Transverse colon (tissue), 4 donors: ENCODE measurements around the gene SSTR5. TPM values are rescaled to one million over a fixed set of nuclear protein-coding genes. Genes with fewer than 3 reads are reported as not detected.

Experiments
- DNase-seq: peaks from one replicate; pipeline ENCODE4 v3.0.0-alpha.2; 2019
- H3K27ac ChIP-seq, 4 donors: fragments of 200-600 bp; sonication (generic); 2 replicates each; pipeline ENCODE4 v1.5.1; 2016 to 2018; ENCODE audit warnings: inconsistent platforms in 4 of 4
- H3K27me3 ChIP-seq: fragments of 200-600 bp; sonication (generic); 2 replicates; pipeline ENCODE4 v1.5.1; 2017; ENCODE audit warnings: inconsistent platforms
- H3K36me3 ChIP-seq, 4 donors: fragments of 200-600 bp; sonication (generic); 2 replicates each; pipeline ENCODE4 v1.5.1; 2017 to 2019; ENCODE audit warnings: inconsistent platforms in 4 of 4
- H3K4me1 ChIP-seq, 4 donors: fragments of 200-600 bp; sonication (generic); 2 replicates each; pipeline ENCODE4 v1.5.1; 2017 to 2020; ENCODE audit warnings: inconsistent platforms in 4 of 4
- H3K4me3 ChIP-seq, 4 donors: fragments of 200-600 bp; sonication (generic); 1 replicate in 1 of 4; 2 replicates in 3 of 4; pipeline versions ENCODE4 v1.5.1 to v1.6.1; 2017 to 2019; ENCODE audit warnings: inconsistent platforms in 4 of 4
- H3K9me3 ChIP-seq, 2 donors: fragments of 200-600 bp; sonication (generic); 2 replicates each; pipeline ENCODE4 v1.5.1; 2017 to 2019; ENCODE audit warnings: inconsistent platforms in 2 of 2
- CTCF ChIP-seq, 5 experiments: fragments of 200-600 bp in 3 of 5; fragments of 450-650 bp in 2 of 5; sonication (generic) in 3 of 5; IDR thresholded peaks; 1 replicate in 2 of 5; 2 replicates in 3 of 5; pipeline ENCODE4 v1.5.1; 2016 to 2017; ENCODE audit warnings: antibody characterized with exemption in 5 of 5, inconsistent platforms in 3 of 5, mild to moderate bottlenecking in 2 of 5, moderate library complexity in 1 of 5
- EP300 ChIP-seq: sonication (generic); formaldehyde crosslinking; IDR thresholded peaks from one replicate; pipeline ENCODE4 v1.6.1; 2017; ENCODE audit warnings: antibody characterized with exemption, low read depth
- POLR2A ChIP-seq: fragments of 450-650 bp; IDR thresholded peaks from one replicate; pipeline ENCODE4 v1.6.1; 2016; ENCODE audit warnings: antibody characterized with exemption, mild to moderate bottlenecking, moderate library complexity
- POLR2AphosphoS5 ChIP-seq, 3 donors: sonication (generic); formaldehyde crosslinking; IDR thresholded peaks; one replicate each; pipeline ENCODE4 v1.6.1; 2016; ENCODE audit warnings: antibody characterized with exemption in 3 of 3
- WGBS, 2 donors: methylation state at CpG; one replicate each; pipeline ENCODE4 v1.1.5; 2018; ENCODE audit warnings: low coverage in 1 of 2; 5-methylcytosine and 5-hydroxymethylcytosine counted together
- in situ Hi-C, 4 donors: fragments of 200-750 bp; cut with MboI; loops; one replicate each; pipeline versions ENCODE4 v1.15.0 to v1.15.1; 2017; ENCODE audit warnings: low sequenced_read_pairs in 3 of 4, low pct_ligation_motif_present in 1 of 4, low pct_unique_long_range_greater_than_20kb in 1 of 4
- intact Hi-C: fragments of 100-400 bp; cut with DNase I; formaldehyde crosslinking; loops from one replicate; pipeline ENCODE4 v1.15.1; 2023; ENCODE audit warnings: low total_unique reads
- total RNA-seq, 4 donors: library from RNA; depleted of rRNA; stranded (reverse); fragments of >200 nt; gene quantifications; one replicate each; pipeline ENCODE4 v1.1.0, GENCODE V29; 2016

The SSTR5 gene
- total RNA-seq, 4 donors from 2014 or later = not detected

DNA sequence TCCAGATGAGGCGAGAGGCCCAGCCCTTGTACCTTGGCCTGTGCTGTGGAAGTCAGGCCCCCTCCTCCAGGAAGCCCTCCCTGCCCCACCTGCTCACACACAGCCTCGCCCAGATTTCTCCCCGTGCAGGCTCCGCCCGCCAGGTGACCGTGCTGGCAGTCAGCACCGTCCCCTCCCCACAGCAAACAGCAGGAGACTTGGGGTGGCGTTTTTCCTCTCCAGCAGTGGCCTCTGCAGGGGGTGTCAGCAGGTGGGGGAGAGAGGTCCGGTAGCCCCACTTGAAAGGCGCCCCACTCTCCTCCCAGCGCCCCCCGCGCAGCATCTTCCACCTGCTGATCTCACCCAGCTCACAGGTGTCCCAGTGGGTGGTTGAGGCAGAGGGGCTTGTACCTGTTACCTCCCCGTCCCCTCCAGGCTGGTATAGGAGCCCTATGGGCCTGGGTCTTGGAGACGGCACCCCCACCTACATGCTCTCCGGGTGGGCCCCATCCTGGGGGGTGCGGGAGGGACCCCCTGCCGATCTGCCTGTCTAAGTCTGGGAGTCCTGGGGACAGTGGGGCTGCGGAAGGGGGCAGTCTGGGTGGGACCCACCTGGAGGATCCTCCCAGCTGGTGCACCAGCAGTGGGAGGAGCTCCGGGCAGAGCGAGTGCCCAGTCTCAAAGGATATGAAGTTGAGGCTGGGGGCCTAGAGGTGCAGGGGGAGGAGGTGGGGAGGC is 27.7 kb downstream of the SSTR5 start:
- Histone ChIP-seq H3K27me3 (peaks cover 87% of the 10 kb centered on the region), H3K4me1 (peaks cover 0 to 20% (median 8%) of the 10 kb centered on the region in 4 donors)
- no peak for DNase-seq

DNA sequence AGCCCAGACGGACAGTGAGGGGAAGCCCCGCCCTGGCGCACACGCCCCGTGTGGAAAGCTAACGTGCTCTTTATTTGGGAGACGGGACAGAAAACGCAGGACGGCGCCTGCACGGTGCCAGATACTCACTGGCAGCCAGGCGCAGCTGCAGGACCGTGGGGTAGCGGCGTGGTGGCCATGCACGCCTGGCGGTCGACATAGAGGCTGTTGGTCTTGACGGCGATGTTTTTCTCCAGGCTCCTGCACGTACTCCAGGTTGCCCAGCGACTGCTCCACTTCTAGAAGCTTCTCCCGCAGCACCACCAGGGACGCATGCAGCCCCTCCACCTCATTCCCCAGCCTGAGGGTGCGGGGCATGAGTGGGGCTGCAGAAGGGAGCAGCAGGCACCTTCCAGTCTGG is 28.6 kb downstream of the SSTR5 start:
- Histone ChIP-seq H3K4me3 (no peak overlapping the region), H3K27ac (no peak overlapping the region), H3K4me1 (peaks cover 0 to 20% (median 8%) of the 10 kb centered on the region in 4 donors), H3K9me3 (no peaks in the 10 kb centered on the region), H3K36me3 (no peaks in the 10 kb centered on the region), H3K27me3 (peaks cover 87% of the 10 kb centered on the region)
- in situ Hi-C loops (no loop called here), intact Hi-C loops (no loop called here)
- TF ChIP-seq EP300 (no peak), POLR2A (no peak), POLR2AphosphoS5 (IDR thresholded peaks at IDR 0.05) (no peak), CTCF (IDR thresholded peaks at IDR 0.05) (no peak)
- 64% methylated on average over 22 of the region's 25 CpGs; no CpG with 5 or more reads in 1 of the 2 donors for WGBS, 2 donors
- no peak for DNase-seq

More for the DNA sequence above, 27.7 kb downstream of the SSTR5 start:
- intact Hi-C loops (no loop called here), in situ Hi-C loops (no loop called here)
- H3K27ac ChIP-seq = no peak overlapping the region
- no peaks in the 10 kb centered on the region for H3K9me3 ChIP-seq
- no peaks in the 10 kb centered on the region for H3K36me3 ChIP-seq
- H3K4me3 ChIP-seq = no peak overlapping the region
- TF ChIP-seq POLR2AphosphoS5 (IDR thresholded peaks at IDR 0.05) (no peak), EP300 (no peak), CTCF (IDR thresholded peaks at IDR 0.05) (no peak), POLR2A (no peak)
- 44% methylated on average over 18 of the region's 21 CpGs; no CpG with 5 or more reads in 1 of the 2 donors for WGBS, 2 donors

GRCh38 chr16:1101573-1102332 is 29.2 kb downstream of the SSTR5 start:
- Histone ChIP-seq H3K4me3 (no peak overlapping the region), H3K36me3 (no peaks in the 10 kb centered on the region), H3K4me1 (peaks cover 0 to 20% (median 8%) of the 10 kb centered on the region in 4 donors), H3K27ac (no peak overlapping the region), H3K27me3 (peaks cover 84% of the 10 kb centered on the region), H3K9me3 (no peaks in the 10 kb centered on the region)
- whole genome bisulfite sequencing, 2 donors = 59% methylated on average over 15 of the region's 25 CpGs; no CpG with 5 or more reads in 1 of the 2 donors
- no peak for DNase-seq
- in situ Hi-C loops (no loop called here), intact Hi-C loops (no loop called here)
- no peak for TF ChIP-seq POLR2AphosphoS5 (IDR thresholded peaks at IDR 0.05)
- no peak for TF ChIP-seq CTCF (IDR thresholded peaks at IDR 0.05)
- TF ChIP-seq EP300 = no peak
- TF ChIP-seq POLR2A = no peak

DNA sequence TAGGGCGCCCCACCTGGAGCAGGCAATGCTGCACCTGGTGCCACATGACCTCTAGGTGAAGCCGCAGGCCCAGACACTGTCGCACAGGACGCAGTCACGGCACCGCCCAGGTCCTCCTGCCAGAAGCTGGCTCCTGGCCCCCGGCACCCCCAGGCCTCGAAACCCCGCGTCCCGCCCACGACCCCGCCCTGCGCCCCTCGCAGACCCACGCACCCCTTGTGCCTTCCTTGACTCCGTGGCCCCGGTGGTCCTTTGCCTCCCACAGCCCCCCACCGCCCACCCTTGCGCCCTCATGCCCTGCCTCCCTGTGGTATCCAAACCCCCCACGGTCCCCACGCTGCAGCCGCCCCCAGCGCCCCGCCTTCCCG is 29.8 kb downstream of the SSTR5 start:
- WGBS, 2 donors = 62% methylated on average over 12 of the region's 26 CpGs; no CpG with 5 or more reads in 1 of the 2 donors
- Histone ChIP-seq H3K9me3 (no peaks in the 10 kb centered on the region), H3K36me3 (no peaks in the 10 kb centered on the region), H3K4me3 (no peak overlapping the region), H3K27me3 (peaks cover 84% of the 10 kb centered on the region), H3K4me1 (peaks cover 0 to 20% (median 8%) of the 10 kb centered on the region in 4 donors), H3K27ac (no peak overlapping the region)
- in situ Hi-C loops (no loop called here), intact Hi-C loops (no loop called here)
- DNase-seq = no peak
- TF ChIP-seq CTCF (IDR thresholded peaks at IDR 0.05) = no peak
- no peak for TF ChIP-seq POLR2A
- no peak for TF ChIP-seq EP300
- TF ChIP-seq POLR2AphosphoS5 (IDR thresholded peaks at IDR 0.05) = no peak
